T-helper 2 cell (primary cell): ENCODE data around the gene MAP2K7.

Experiments used
- DNase-seq, 5 experiments: peaks; one replicate each; pipeline versions ENCODE4 v3.0.0 to v3.0.0-alpha.2; 2012 to 2022

MAP2K7 gene

GRCh38 chr19:7867092-7867844 lies 36.4 kb upstream of the MAP2K7 start:
- no peak for DNase-seq

GRCh38 chr19:7868326-7868670 lies 35.4 kb upstream of the MAP2K7 start:
- DNase-seq, result no peak

- DNase-seq, result peak; percentile 73 to 90 (median 80)
Measured at GRCh38 chr19:7868671-7869452, 34.8 kb upstream of the MAP2K7 start.

GRCh38 chr19:7869453-7869909 lies 34.2 kb upstream of the MAP2K7 start:
- peak; percentile 52 to 79 (median 76) for DNase-seq

GRCh38 chr19:7869910-7870511 lies 33.7 kb upstream of the MAP2K7 start:
- DNase-seq, result peak in 4 of 5 experiments; percentile 37 to 68 (median 42)

GRCh38 chr19:7870571-7871436 lies 32.9 kb upstream of the MAP2K7 start:
- DNase-seq, result peak in 4 of 5 experiments; percentile 21 to 59 (median 48)

GRCh38 chr19:7871437-7872305 lies 32.0 kb upstream of the MAP2K7 start:
- peak; percentile 69 to 90 (median 72) for DNase-seq

GRCh38 chr19:7872306-7873204 lies 31.1 kb upstream of the MAP2K7 start:
- DNase-seq, result no peak

- no peak for DNase-seq
Measured at GRCh38 chr19:7873304-7874075, 30.2 kb upstream of the MAP2K7 start.

- DNase-seq, result no peak
Measured at GRCh38 chr19:7874076-7874896, 29.4 kb upstream of the MAP2K7 start, which contains the start of gene PRR36. Gene PRR36 (minus strand): TSS chr19:7874390. CDS start chr19:7873689, 701 bp downstream.

- DNase-seq, result no peak
Measured at GRCh38 chr19:7874897-7875273, 28.8 kb upstream of the MAP2K7 start.

- DNase-seq, result no peak
Measured at GRCh38 chr19:7877249-7877836, 26.3 kb upstream of the MAP2K7 start.

GRCh38 chr19:7879111-7879807 lies 24.4 kb upstream of the MAP2K7 start:
- no peak for DNase-seq

GRCh38 chr19:7879836-7880235 lies 23.8 kb upstream of the MAP2K7 start:
- no peak for DNase-seq

GRCh38 chr19:7881910-7882309 lies 21.8 kb upstream of the MAP2K7 start:
- DNase-seq, result no peak

- DNase-seq, result no peak
Measured at GRCh38 chr19:7883105-7883504, 20.6 kb upstream of the MAP2K7 start.

GRCh38 chr19:7883796-7884570 lies 19.7 kb upstream of the MAP2K7 start:
- DNase-seq, result no peak
